Measurements from ENCODE around the gene PEDS1. TPM values are rescaled to one million over a fixed set of nuclear protein-coding genes. Genes with fewer than 3 reads are reported as not detected.
"Not testable (repeated sequence)": the region's sequence is repeated elsewhere in the genome, so short reads cannot be mapped to it uniquely, and the experiment has no call there.

PEDS1 gene
- total RNA-seq, 1 experiment from 2014 or later: 53.8 TPM

- Histone ChIP-seq H3F3A (ENCODE audit: low read length, unreplicated experiment) (no peaks in the 10 kb centered on the region), H3K27me3 (ENCODE audit: low read length) (no peaks in the 10 kb centered on the region), H3K79me2 (ENCODE audit: low read length) (no peaks in the 10 kb centered on the region), H3K9me2 (replicated peaks; ENCODE audit: low read length) (no peaks in the 10 kb centered on the region), H3K27ac (ENCODE audit: low read length) (no peak overlapping the region), H3K9ac (ENCODE audit: low read length) (no peak overlapping the region), H3K4me2 (ENCODE audit: low read length) (no peak overlapping the region), H3K4me1 (ENCODE audit: insufficient read depth, low read length) (no peaks in the 10 kb centered on the region), H3K4me3 (ENCODE audit: low read length) (no peak overlapping the region), H4K20me1 (ENCODE audit: low read length) (no peaks in the 10 kb centered on the region), H2AFZ (ENCODE audit: low read length) (no peak overlapping the region), H3K36me3 (ENCODE audit: low read depth, low read length) (no peaks in the 10 kb centered on the region), H3K9me3 (ENCODE audit: low read length) (no peaks in the 10 kb centered on the region)
- TF ChIP-seq EZH2 (IDR thresholded peaks at IDR 0.05; ENCODE audit: low read length, unreplicated experiment): no peak
- no peak for TF ChIP-seq CTCF (conservative IDR thresholded peaks at IDR 0.05; ENCODE audit: low read depth, low read length)
- TF ChIP-seq EZH2phosphoT487 (IDR thresholded peaks at IDR 0.05; ENCODE audit: borderline replicate concordance, low read length): no peak
- ChIA-PET CTCF (interaction anchor here (0.7 kb wide), 1 partner anchor 27 kb away, joined by 12 read pairs; no protein-coding TSS in a partner anchor), POLR2A (ENCODE audit: unreplicated experiment) (no interaction called here)
- intact Hi-C loops (cut with micrococcal nuclease): no loop called here
- BruUV-seq (replicated peaks): no TSS peak
- ATAC-seq (no peak), DNase-seq (no peak)
Observed at GRCh38 chr20:50181344-50181743, 27.8 kb upstream of the PEDS1 start.

- BruUV-seq (replicated peaks); POLR2A ChIA-PET (ENCODE audit: unreplicated experiment): not testable (repeated sequence)
Observed at GRCh38 chr20:50178672-50179071, 25.1 kb upstream of the PEDS1 start.

GRCh38 chr20:50175938-50176933, 22.7 kb upstream of the PEDS1 start:
- no peaks in the 10 kb centered on the region for H3K27me3 ChIP-seq (ENCODE audit: low read length)
- H3K79me2 ChIP-seq (ENCODE audit: low read length): no peaks in the 10 kb centered on the region
- POLR2A ChIA-PET (ENCODE audit: unreplicated experiment): no interaction called here
- H3K27ac ChIP-seq (ENCODE audit: low read length): no peak overlapping the region
- ATAC-seq: no peak
- intact Hi-C loops (cut with micrococcal nuclease): no loop called here
- no peaks in the 10 kb centered on the region for H3K36me3 ChIP-seq (ENCODE audit: low read depth, low read length)
- H2AFZ ChIP-seq (ENCODE audit: low read length): no peak overlapping the region
- TF ChIP-seq EZH2phosphoT487 (IDR thresholded peaks at IDR 0.05; ENCODE audit: borderline replicate concordance, low read length): no peak
- no peak for TF ChIP-seq CTCF (conservative IDR thresholded peaks at IDR 0.05; ENCODE audit: low read depth, low read length)
- no peak for TF ChIP-seq EZH2 (IDR thresholded peaks at IDR 0.05; ENCODE audit: low read length, unreplicated experiment)
- no peak for DNase-seq
- H3K9ac ChIP-seq (ENCODE audit: low read length): no peak overlapping the region
- H3K9me2 ChIP-seq (replicated peaks; ENCODE audit: low read length): no peaks in the 10 kb centered on the region
- H3K9me3 ChIP-seq (ENCODE audit: low read length): no peaks in the 10 kb centered on the region
- no peak overlapping the region for H3K4me2 ChIP-seq (ENCODE audit: low read length)
- H4K20me1 ChIP-seq (ENCODE audit: low read length): no peaks in the 10 kb centered on the region
- CTCF ChIA-PET: interaction anchor here (0.6 kb wide), 2 partner anchors 9 to 56 kb away, joined by 7 read pairs; no protein-coding TSS in a partner anchor
- no peaks in the 10 kb centered on the region for H3F3A ChIP-seq (ENCODE audit: low read length, unreplicated experiment)
- no peaks in the 10 kb centered on the region for H3K4me1 ChIP-seq (ENCODE audit: insufficient read depth, low read length)
- BruUV-seq (replicated peaks): no TSS peak
- no peak overlapping the region for H3K4me3 ChIP-seq (ENCODE audit: low read length)

More at GRCh38 chr20:50178672-50179071, 25.1 kb upstream of the PEDS1 start:
- H3K9ac ChIP-seq (ENCODE audit: low read length); DNase-seq; H3K79me2 ChIP-seq (ENCODE audit: low read length); H3K4me1 ChIP-seq (ENCODE audit: insufficient read depth, low read length); H3K9me2 ChIP-seq (replicated peaks; ENCODE audit: low read length); intact Hi-C loops (cut with micrococcal nuclease); H3K36me3 ChIP-seq (ENCODE audit: low read depth, low read length); H3K4me2 ChIP-seq (ENCODE audit: low read length); H2AFZ ChIP-seq (ENCODE audit: low read length); H3K4me3 ChIP-seq (ENCODE audit: low read length); ATAC-seq; H4K20me1 ChIP-seq (ENCODE audit: low read length); H3K27ac ChIP-seq (ENCODE audit: low read length); H3K9me3 ChIP-seq (ENCODE audit: low read length); H3F3A ChIP-seq (ENCODE audit: low read length, unreplicated experiment); H3K27me3 ChIP-seq (ENCODE audit: low read length): not testable (repeated sequence)
- CTCF ChIA-PET: interaction anchor here (0.5 to 1.5 kb wide), 7 partner anchors 57 to 1418 kb away, joined by 3 to 13 read pairs (median 4); no protein-coding TSS in a partner anchor
